Right forelimb (tissue), 1 donor: ENCODE data around the gene NRXN3.
"Not testable (repeated sequence)": the region's sequence is repeated elsewhere in the genome, so short reads cannot be mapped to it uniquely, and the experiment has no call there.

Experiments used
- DNase-seq: peaks from one replicate; pipeline ENCODE4 v3.0.0-alpha.2; 2018

Gene NRXN3

DNA sequence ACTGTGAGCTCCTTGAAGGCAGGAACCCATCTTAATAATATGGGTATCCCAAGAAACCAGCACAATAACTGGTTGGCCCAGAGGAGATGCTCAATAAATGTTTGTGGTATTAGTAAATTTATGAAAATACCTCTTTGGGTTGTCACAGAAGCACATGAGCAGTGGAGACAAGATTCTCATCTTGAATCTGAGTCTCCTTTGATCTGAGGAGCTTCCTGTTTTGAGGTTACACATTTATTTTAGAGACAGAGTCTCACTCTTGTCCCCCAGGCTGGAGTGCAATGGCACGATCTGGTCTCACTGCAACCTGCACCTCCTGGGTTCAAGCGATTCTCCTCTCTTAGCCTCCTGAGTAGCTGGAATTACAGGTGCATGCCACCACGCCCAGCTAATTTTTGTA is 247.4 kb downstream of the NRXN3 start:
- DNase-seq, result no peak

DNA sequence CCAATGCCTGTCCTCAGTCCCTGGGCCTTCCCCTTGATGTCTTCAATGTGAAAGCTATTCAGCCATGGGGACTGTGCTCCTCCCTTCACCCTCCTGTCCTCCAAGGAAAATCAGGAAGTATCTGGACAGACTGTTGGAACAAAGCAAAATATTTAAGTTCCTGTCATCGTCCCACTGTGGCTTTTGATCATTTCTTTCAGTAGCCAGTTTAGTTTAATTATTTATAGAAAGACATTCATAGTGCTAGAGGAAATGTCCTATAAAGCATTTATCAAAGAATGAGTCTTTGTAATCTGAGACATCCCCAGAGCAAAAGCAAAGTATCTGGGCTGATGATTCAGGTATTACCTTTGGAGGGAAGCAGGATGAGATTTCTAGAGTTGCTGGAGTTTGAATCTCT is 254.1 kb downstream of the NRXN3 start:
- DNase-seq, result no peak

DNA sequence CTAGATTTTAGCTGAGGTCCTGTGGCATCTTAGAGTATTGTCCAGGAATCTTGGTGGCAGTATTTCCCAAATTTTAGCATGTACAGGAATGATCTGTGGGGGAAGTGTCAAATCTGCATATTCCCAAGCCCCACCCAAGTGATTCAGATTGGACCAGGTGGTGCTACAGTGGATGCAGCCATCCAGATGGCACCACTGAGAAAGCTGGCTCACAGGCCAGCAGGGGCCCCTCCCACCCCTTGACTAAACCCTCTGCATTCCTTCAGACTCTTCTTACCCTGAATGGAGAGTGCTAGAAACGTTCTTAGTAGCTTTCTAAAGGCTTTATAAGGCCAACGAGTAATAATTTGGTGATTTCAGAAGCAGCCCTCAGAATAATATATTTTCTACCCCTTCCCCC is 255.2 kb downstream of the NRXN3 start:
- no peak for DNase-seq

GRCh38 chr14:78425782-78426181 is 255.6 kb downstream of the NRXN3 start:
- DNase-seq, result no peak

DNA sequence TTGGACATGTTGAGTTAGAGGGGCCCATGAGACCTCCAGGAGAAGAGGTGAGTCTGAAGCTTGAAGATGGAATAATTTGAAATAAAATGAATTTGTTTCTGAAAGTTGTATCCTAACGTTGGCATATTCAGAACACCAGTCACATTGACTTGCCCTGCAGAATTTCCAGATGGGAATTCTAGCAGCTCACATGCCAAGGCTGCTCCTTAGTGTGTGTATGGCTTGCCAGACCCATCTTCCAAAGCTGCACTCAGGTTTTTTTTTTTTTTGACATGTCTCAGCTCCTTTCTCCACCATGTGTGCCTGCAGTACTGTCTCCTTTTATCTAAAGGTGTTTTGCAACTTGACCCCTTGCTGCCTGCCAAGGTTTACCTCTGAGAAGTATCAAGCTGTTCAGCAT is 261.9 kb downstream of the NRXN3 start:
- no peak for DNase-seq

DNA sequence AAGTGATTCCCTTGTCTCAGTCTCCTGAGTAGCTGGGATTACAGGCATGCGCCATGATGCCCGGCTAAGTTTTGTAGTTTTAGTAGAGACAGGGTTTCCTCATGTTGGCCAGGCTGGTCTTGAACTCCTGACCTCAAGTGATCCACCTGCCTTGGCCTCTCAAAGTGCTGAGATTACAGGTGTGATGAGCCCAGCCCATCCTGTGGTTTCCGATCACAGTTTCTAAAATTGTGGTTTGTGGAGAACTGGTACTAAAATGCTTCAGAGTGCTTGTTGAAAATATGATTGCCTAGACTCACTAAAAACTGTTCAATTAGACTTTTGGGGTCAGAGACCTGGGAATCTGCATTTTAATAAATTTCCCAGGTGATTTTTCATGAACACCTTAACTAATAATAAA is 267.3 kb downstream of the NRXN3 start:
- DNase-seq, result not testable (repeated sequence)

DNA sequence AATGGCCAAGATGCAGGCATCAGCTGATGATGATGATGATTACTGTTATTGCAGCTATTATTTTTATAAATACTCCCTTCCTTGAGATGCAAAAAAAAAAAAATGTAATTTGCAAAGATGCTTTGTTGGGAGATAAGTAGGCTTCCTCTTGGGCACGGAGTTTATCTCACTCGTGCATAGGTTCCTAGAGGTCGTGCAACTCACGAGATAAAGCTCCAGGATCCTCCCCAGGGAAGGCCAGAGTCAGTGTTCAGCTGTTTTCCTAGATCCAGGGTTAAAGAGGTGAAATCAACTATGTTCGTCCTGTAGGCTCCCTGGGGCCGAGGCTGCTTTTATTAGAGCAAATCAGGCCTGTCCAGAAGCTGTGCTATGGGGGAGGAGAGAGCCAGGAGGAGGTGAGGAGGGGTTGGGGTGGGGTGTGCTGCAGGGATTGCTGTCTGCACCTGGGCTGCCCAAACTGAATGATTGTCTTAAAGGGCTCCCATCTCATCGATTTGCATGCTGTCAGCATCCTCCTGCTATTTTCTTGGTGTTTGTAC is 270.3 kb downstream of the NRXN3 start:
- DNase-seq, result no peak

DNA sequence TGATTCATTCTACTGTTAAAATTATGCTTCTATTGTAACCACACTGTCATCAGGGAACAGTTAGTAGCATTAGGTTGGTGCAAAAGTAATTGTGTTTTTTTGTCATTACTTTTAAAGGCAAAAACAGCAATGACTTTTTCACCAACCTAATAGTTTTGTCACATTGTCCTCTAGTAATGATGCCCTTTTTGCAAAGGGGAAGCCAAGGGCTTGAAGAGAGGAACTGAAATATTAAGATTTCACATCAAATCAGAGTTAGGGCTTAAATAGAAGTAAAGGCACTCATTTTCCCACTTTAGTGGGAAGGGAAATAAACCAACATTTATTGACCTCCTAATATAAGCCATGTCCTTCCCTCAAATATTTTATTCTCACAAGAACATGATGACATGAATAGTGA is 273.7 kb downstream of the NRXN3 start:
- no peak for DNase-seq

DNA sequence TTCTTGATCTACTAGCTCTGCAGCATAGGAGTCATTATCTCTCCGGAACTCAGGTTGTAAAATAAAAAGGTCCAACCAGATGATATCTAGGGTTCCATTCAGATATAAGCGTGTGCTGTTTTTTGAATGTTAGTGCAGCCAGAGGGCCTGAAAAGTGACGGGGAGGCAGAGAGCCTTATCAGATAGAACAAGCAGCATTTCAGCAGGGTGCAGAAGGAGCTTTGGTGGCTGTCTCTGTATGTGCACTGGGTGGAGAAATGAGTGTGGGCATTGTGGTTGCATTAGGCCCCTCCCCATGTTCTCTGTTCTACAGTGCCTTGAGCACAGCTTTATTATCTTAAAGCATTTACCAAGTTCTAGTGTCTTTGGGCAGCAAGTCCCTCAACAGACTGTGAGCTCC is 275.1 kb downstream of the NRXN3 start:
- DNase-seq, result no peak

GRCh38 chr14:78446807-78447206 is 276.6 kb downstream of the NRXN3 start:
- DNase-seq, result no peak

GRCh38 chr14:78448164-78449094 is 278.3 kb downstream of the NRXN3 start:
- DNase-seq, result no peak

- no peak for DNase-seq
Observed at GRCh38 chr14:78450669-78451318, 280.6 kb downstream of the NRXN3 start.

DNA sequence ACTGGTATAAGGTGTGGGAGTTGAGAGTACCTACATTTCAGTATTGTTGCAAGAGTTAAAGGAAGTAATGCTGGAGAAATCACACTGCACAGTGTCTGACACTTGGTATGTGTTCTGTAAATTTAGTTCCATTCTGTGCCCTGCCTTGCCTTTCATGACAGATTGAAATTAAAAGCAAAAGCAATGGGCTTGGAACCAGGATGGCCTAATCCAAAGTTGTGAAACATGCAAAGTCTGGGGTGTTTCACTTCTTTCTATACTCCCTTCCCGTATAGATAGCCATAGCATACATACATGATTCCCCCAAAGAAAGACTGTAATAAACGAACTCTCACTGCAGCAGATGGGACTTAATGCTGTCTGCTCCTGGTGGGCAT is 281.1 kb downstream of the NRXN3 start:
- no peak for DNase-seq

DNA sequence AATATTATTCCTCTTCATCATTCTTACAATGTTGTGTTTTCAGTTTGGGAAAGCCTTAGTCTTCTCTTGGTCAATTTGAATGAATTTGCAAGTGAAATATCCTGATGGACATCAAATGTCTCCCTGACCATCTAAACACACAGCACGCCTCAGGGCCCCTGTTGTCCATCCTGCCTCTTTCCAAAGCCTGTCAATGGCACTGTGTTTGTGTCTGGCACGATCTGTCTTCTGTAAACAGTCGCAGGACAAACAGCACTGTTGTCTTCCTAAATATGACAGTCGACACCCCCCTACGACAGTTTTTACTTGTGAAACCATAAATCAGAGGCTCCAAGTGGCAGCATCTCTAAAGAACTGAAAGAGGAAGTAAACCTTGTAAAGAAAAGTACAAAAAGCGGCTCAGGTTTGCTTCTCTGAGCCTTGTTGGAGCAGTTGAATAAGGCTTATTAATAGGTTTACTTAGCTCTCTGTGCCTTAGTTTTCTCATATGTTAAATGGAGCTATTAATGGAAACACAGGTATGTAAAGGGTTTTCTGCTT is 285.8 kb downstream of the NRXN3 start:
- DNase-seq, result no peak

- DNase-seq, result no peak
Observed at GRCh38 chr14:78469947-78470346, 299.8 kb downstream of the NRXN3 start.

DNA sequence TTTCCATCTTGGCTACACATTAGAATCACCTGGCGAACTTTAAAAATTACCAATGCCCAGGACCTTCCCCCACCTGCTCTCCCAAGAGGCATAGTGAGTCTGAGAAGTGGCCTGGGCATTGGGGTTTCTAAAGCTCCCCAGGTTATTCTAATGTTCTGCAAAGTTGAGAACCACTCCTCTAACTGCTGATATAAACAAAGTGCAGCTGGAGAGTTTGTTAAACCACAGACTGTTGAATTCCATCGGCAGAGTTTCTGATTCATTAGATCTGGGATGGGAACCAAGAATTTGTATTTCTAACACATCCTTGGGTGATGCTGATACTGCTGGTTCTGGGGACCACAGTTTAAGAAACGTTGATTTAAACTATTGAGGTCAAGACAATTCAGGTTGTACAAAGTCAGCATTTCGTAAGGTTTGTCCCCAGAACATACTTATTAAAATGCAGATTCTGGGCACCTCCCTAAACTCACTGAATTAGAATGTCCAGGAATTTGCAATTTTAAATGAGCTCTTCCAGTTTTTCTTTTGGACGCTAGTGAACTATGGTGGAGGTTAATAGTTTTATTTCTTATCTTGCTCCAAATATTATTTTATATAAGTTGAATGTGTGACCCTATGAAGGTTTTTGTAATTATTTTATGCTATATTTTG is 309.1 kb downstream of the NRXN3 start:
- no peak for DNase-seq

GRCh38 chr14:78484028-78484427 is 313.9 kb downstream of the NRXN3 start:
- DNase-seq, result no peak

DNA sequence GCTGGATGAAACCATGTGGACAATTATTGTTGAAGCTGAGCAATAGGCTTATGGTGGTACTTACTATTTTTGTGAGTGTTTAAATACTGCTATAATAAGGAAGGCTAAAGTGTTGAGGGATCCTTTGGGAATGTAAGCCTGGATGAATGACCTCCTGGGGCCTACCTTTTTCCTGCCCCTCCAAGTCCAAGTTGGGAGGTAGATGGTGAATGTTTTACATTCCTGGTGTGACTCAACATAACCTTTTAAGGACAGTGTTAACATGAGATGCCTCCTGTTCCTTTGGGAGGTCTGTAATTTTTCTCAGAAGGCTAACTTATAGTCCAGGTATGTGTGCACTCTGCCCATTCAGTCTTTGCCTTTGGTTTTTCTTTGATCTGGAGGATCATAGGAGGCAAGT is 315.9 kb downstream of the NRXN3 start:
- no peak for DNase-seq

DNA sequence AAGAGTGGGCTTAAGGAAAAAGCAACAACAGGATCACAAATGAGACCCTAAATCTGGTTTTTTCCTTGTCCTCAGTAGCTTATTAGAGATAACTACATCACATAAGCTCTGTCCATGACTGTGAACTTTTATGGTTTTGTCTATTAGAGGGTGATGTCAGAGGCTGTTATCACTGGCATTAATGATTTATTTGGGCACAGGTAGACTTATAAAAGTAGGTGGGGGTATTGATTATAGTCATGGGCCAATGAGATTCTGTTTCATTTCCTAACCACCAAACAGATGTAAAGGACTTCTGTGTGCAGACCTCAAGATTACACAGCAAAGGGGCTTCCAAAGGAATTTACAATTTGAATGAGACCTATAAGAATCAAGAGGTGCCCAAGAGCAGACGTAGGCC is 316.4 kb downstream of the NRXN3 start:
- DNase-seq, result no peak

DNA sequence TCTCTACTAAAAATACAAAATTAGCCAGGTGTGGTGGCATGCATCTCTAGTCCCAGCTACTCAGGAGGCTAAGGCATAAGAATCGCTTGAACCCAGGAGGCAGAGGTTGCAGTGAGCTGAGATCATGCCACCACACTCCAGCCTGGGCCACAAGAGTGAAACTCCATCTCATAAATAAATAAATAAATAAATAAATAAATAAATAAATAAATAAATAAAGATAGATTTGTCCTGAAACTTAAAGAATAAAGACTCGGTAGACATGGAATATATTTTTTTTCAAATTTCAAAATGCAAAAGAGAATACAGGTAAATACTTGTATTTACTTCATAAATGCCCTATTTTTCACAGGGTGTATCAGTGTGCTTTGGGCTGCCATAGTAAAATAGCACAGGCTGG is 317.4 kb downstream of the NRXN3 start:
- not testable (repeated sequence) for DNase-seq

DNA sequence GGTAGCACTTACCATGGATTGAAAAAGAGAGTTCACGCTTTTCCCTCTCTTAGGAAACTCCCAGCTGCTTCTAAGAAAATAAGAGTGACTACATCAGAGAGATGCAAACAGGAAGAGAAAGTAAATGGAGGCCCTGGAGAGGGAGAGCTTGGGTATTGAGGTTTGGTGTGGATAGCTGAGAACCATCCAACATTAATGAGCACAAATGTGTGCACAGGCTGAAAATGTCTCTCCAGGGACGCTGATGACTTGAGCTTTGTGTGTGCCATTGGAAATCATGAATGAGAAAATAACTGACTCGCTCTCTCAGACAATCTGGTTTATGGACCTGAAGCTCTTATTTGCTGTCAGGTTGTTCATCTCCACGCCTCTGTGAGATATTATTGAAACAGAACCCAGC is 318.8 kb downstream of the NRXN3 start:
- no peak for DNase-seq

DNA sequence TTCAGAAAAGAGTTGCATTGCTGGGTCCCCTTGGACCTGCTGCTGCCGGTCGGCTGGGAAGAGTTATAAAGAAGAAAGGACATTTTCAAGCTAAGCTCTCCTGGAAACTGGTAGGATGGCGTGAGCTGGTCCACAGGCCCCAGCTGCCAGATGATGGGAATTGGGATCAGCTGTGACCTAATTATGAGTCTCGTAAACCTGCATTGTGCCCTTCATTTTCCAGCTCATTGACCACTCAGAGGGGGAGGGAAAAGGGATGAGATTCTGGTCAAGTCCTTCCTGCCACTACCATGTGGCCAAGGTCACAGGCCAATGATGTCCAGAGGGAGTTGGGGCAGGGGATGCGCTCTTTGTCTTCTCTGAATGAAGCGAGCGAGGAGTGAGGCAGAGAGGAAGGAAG is 320.9 kb downstream of the NRXN3 start:
- no peak for DNase-seq

GRCh38 chr14:78498062-78498595 is 328.0 kb downstream of the NRXN3 start:
- no peak for DNase-seq
